CD4-positive, alpha-beta T cell (primary cell): ENCODE results near the gene SNU13. TPM values are rescaled to one million over a fixed set of nuclear protein-coding genes. Genes with fewer than 3 reads are reported as not detected.
A peak's percentile ranks its signal among the peaks of the same experiment; 100 is the strongest.

ENCODE experiments used
- ATAC-seq: fragments of 200-7000 bp; cut with Tn5 transposase; one replicate; pipeline ENCODE4 v1.10.0; 2022; ENCODE audit warnings: mild to moderate bottlenecking; ENCODE audit not compliant: poor library complexity
- CTCF ChIA-PET: fragments of 350-600 bp; sonication (Branson Sonifier 250); formaldehyde crosslinking; loops from one replicate; lab custom pipeline; 2021; ENCODE audit warnings: antibody characterized with exemption, inconsistent platforms; lab: Charles Lee
- POLR2A ChIA-PET: fragments of 350-600 bp; sonication (Branson Sonifier 250); formaldehyde crosslinking; loops from one replicate; lab custom pipeline; 2021; ENCODE audit warnings: antibody characterized with exemption, inconsistent platforms; lab: Charles Lee
- DNase-seq, 14 experiments: peaks; one replicate each; pipeline ENCODE4 v3.0.0-alpha.2; 2013 to 2020; ENCODE audit warnings: mixed read lengths in 2 of 14
- H3K27ac ChIP-seq, 2 donors: one replicate each; pipeline versions ENCODE4 v1.5.1 to v1.7.0; 2013; ENCODE audit warnings: low read length in 2 of 2, low read depth in 1 of 2, mild to moderate bottlenecking in 1 of 2
- H3K27me3 ChIP-seq, 2 experiments: 1 replicate in 1 of 2; 2 replicates in 1 of 2; pipeline versions ENCODE4 v1.6.1 to v1.7.0; 2013; ENCODE audit warnings: low read length in 2 of 2, control low read depth in 1 of 2, mild to moderate bottlenecking in 1 of 2, moderate library complexity in 1 of 2; ENCODE audit not compliant: insufficient read depth in 2 of 2, control insufficient read depth in 1 of 2
- H3K36me3 ChIP-seq: one replicate; pipeline ENCODE4 v1.6.1; 2013; ENCODE audit warnings: low read length, control low read depth; ENCODE audit not compliant: insufficient read depth
- H3K4me1 ChIP-seq: one replicate; pipeline ENCODE4 v1.6.1; 2013; ENCODE audit warnings: low read length, control low read depth; ENCODE audit not compliant: insufficient read depth
- H3K4me3 ChIP-seq: one replicate; pipeline ENCODE4 v1.5.1; 2013; ENCODE audit warnings: mild to moderate bottlenecking, low read length, moderate library complexity
- H3K9me3 ChIP-seq, 2 experiments: 1 replicate in 1 of 2; 2 replicates in 1 of 2; pipeline versions ENCODE4 v1.6.1 to v1.7.0; 2013; ENCODE audit warnings: low read length in 2 of 2, mild to moderate bottlenecking in 2 of 2, control low read depth in 1 of 2, moderate library complexity in 1 of 2; ENCODE audit not compliant: control insufficient read depth in 1 of 2, insufficient read depth in 1 of 2
- H3K27ac Mint-ChIP-seq: one replicate; pipeline ENCODE4 v1.8.0; 2020; ENCODE audit warnings: mixed read lengths
- H3K27me3 Mint-ChIP-seq: one replicate; pipeline ENCODE4 v1.8.0; 2021; ENCODE audit warnings: mixed read lengths
- H3K36me3 Mint-ChIP-seq: one replicate; pipeline ENCODE4 v1.8.0; 2021; ENCODE audit warnings: low read depth, mixed read lengths
- H3K4me1 Mint-ChIP-seq: one replicate; pipeline ENCODE4 v1.8.0; 2021; ENCODE audit warnings: low read depth, mixed read lengths
- H3K4me3 Mint-ChIP-seq: one replicate; pipeline ENCODE4 v1.8.0; 2020; ENCODE audit warnings: mild to moderate bottlenecking, mixed read lengths
- H3K9me3 Mint-ChIP-seq: one replicate; pipeline ENCODE4 v1.8.0; 2020; ENCODE audit warnings: mixed read lengths
- CTCF ChIP-seq: fragments of 200-600 bp; IDR thresholded peaks from one replicate; pipeline ENCODE4 v1.8.0; 2022; ENCODE audit warnings: antibody characterized with exemption, mild to moderate bottlenecking
- intact Hi-C, 2 experiments: fragments of 100-400 bp; cut with DNase I in 1 of 2; cut with micrococcal nuclease in 1 of 2; formaldehyde crosslinking; loops; one replicate each; pipeline versions ENCODE4 v1.15.1 to v1.9.0; 2023 to 2025; cut with DNase I, micrococcal nuclease
- total RNA-seq, 174 experiments: library from RNA in 2 of 174; stranded (reverse) in 2 of 174; gene quantifications; one replicate each; pipeline ENCODE4 v1.2.3 and lab custom pipeline; 2021 to 2026

Gene SNU13
- total RNA-seq, 2 experiments from 2014 or later, result 134 to 140 TPM

- no peaks in the 10 kb centered on the region for H3K9me3 Mint-ChIP-seq
- Histone ChIP-seq H3K4me1 (peaks cover 24% of the 10 kb centered on the region), H3K27ac (no peak overlapping the region), H3K4me3 (no peak overlapping the region), H3K27me3 (no peaks in the 10 kb centered on the region), H3K36me3 (no peaks in the 10 kb centered on the region), H3K9me3 (no peaks in the 10 kb centered on the region)
- no peak overlapping the region for H3K27ac Mint-ChIP-seq
- H3K4me3 Mint-ChIP-seq, result no peak overlapping the region
- H3K36me3 Mint-ChIP-seq, result no peaks in the 10 kb centered on the region
- ChIA-PET CTCF (no interaction called here), POLR2A (interaction anchor here (3.5 to 4.0 kb wide), 2 partner anchors 11 to 100 kb away, joined by 28 to 63 read pairs; partner anchors contain the start of genes CCDC134 and SNU13)
- TF ChIP-seq CTCF, result no peak
- DNase-seq (no peak), ATAC-seq (no peak)
- peaks cover 12% of the 10 kb centered on the region for H3K4me1 Mint-ChIP-seq
- intact Hi-C loops, result no loop called here
- no peaks in the 10 kb centered on the region for H3K27me3 Mint-ChIP-seq
Measured at GRCh38 chr22:41700108-41700364, 11.4 kb upstream of the SNU13 start.

GRCh38 chr22:41699264-41700107 lies 10.8 kb upstream of the SNU13 start, which contains the start of gene MEI1:
MEI1 (plus strand) TSS chr22:41699503; CDS start chr22:41699539, 36 bp downstream.
- ChIA-PET CTCF (interaction anchor here (0.8 to 2.8 kb wide), 2 partner anchors 11 to 33 kb away, joined by 3 to 14 read pairs; partner anchors contain the start of gene SNU13), POLR2A (interaction anchor here (0.7 to 4.0 kb wide), 10 partner anchors 11 to 380 kb away, joined by 3 to 63 read pairs (median 6); partner anchors contain the start of genes CCDC134, CENPM, PMM1 and SMDT1)
- Mint-ChIP-seq H3K4me1 (peaks cover 12% of the 10 kb centered on the region), H3K9me3 (no peaks in the 10 kb centered on the region), H3K4me3 (peak within 1 kb of the TSS; percentile 73), H3K27me3 (no peaks in the 10 kb centered on the region), H3K36me3 (no peaks in the 10 kb centered on the region), H3K27ac (peak within 1 kb of the TSS; percentile 78)
- peak; percentile 86 to 96 (median 92) for DNase-seq
- TF ChIP-seq CTCF, result no peak
- intact Hi-C loops, result loop anchor here (5.0 to 10.0 kb wide), 4 partner anchors 78 to 258 kb away; partner anchors contain the start of gene CCDC134 (in 1 of the 2)
- peak; percentile 81 for ATAC-seq
- H3K4me3 ChIP-seq, result peak within 1 kb of the TSS; percentile 33
- H3K9me3 ChIP-seq, result no peaks in the 10 kb centered on the region
- peaks cover 24% of the 10 kb centered on the region for H3K4me1 ChIP-seq
- H3K36me3 ChIP-seq, result no peaks in the 10 kb centered on the region
- no peak within 1 kb of the TSS for H3K27ac ChIP-seq
- H3K27me3 ChIP-seq, result no peaks in the 10 kb centered on the region

- Histone ChIP-seq H3K4me1 (peaks cover 24% of the 10 kb centered on the region), H3K4me3 (peak overlapping the region; percentile 24), H3K27me3 (no peaks in the 10 kb centered on the region), H3K9me3 (no peaks in the 10 kb centered on the region), H3K36me3 (peaks cover 8% of the 10 kb centered on the region), H3K27ac (no peak overlapping the region)
- ATAC-seq (peak; percentile 78), DNase-seq (peak; percentile 84 to 98 (median 92))
- peak overlapping the region; percentile 59 for H3K4me3 Mint-ChIP-seq
- peak; percentile 98 for TF ChIP-seq CTCF
- H3K27ac Mint-ChIP-seq, result no peak overlapping the region
- ChIA-PET POLR2A (interaction anchor here (0.6 to 4.0 kb wide), 10 partner anchors 8 to 316 kb away, joined by 3 to 63 read pairs (median 8); partner anchors contain the start of genes CCDC134, SNU13 and TEF), CTCF (interaction anchor here (0.5 to 2.8 kb wide), 35 partner anchors 9 to 393 kb away, joined by 3 to 21 read pairs (median 4); partner anchors contain the start of genes CCDC134, CENPM, NDUFA6 and SNU13)
- intact Hi-C loops, result loop anchor here (1.0 to 10.0 kb wide), 7 partner anchors 80 to 260 kb away; partner anchors contain the start of gene CCDC134 (in 2 of the 2)
- no peaks in the 10 kb centered on the region for H3K27me3 Mint-ChIP-seq
- peaks cover 12% of the 10 kb centered on the region for H3K4me1 Mint-ChIP-seq
- H3K9me3 Mint-ChIP-seq, result no peaks in the 10 kb centered on the region
- no peaks in the 10 kb centered on the region for H3K36me3 Mint-ChIP-seq
Measured at GRCh38 chr22:41697126-41697775, 8.6 kb upstream of the SNU13 start.
